Smooth muscle cell (in vitro differentiated cells): Measurements from ENCODE around the gene LZTS2. TPM values are rescaled to one million over a fixed set of nuclear protein-coding genes. Genes with fewer than 3 reads are reported as not detected.
A peak's percentile ranks its signal among the peaks of the same experiment; 100 is the strongest.

Source experiments
- DNase-seq: peaks from one replicate; lab custom pipeline; 2025; ENCODE audit not compliant: unreplicated experiment; lab: John Stamatoyannopoulos, UW
- H2AFZ ChIP-seq: fragments of 200-600 bp; sonication (generic); 2 replicates; pipeline ENCODE4 v1.6.0; 2016; ENCODE audit warnings: antibody characterized with exemption, low read depth, mild to moderate bottlenecking
- H3F3A ChIP-seq: fragments of 200-600 bp; sonication (generic); 2 replicates; pipeline ENCODE4 v1.6.0; 2017; ENCODE audit warnings: antibody characterized with exemption, low read depth
- H3K27ac ChIP-seq: fragments of 200-600 bp; sonication (generic); 2 replicates; pipeline ENCODE4 v1.5.1; 2016; ENCODE audit warnings: low read depth, mild to moderate bottlenecking
- H3K27me3 ChIP-seq: fragments of 200-600 bp; sonication (generic); 2 replicates; pipeline ENCODE4 v1.6.1; 2016; ENCODE audit warnings: low read depth, mild to moderate bottlenecking
- H3K36me3 ChIP-seq: fragments of 200-600 bp; sonication (generic); 2 replicates; pipeline ENCODE4 v1.5.1; 2016; ENCODE audit warnings: low read depth
- H3K4me1 ChIP-seq: fragments of 200-600 bp; sonication (generic); 2 replicates; pipeline ENCODE4 v1.5.1; 2016; ENCODE audit warnings: low read depth
- H3K4me2 ChIP-seq: fragments of 200-600 bp; sonication (generic); 2 replicates; pipeline ENCODE4 v1.6.0; 2016; ENCODE audit warnings: mild to moderate bottlenecking
- H3K4me3 ChIP-seq: fragments of 200-600 bp; sonication (generic); 2 replicates; pipeline ENCODE4 v1.5.1; 2016; ENCODE audit warnings: mild to moderate bottlenecking
- H3K79me2 ChIP-seq: fragments of 200-600 bp; sonication (generic); 2 replicates; pipeline ENCODE4 v1.6.0; 2016; ENCODE audit warnings: low read depth, mild to moderate bottlenecking
- H3K9ac ChIP-seq: fragments of 200-600 bp; sonication (generic); 2 replicates; pipeline ENCODE4 v1.6.0; 2016; ENCODE audit warnings: low read depth
- H3K9me3 ChIP-seq: fragments of 200-600 bp; sonication (generic); replicated peaks from 2 replicates; pipeline ENCODE4 v1.5.1; 2016; ENCODE audit warnings: low read depth
- H4K20me1 ChIP-seq: fragments of 200-600 bp; sonication (generic); 2 replicates; pipeline ENCODE4 v1.6.0; 2016; ENCODE audit warnings: low read depth
- WGBS: methylation state at CpG from one replicate; pipeline ENCODE4 v1.1.7; 2016; ENCODE audit warnings: low lambda C conversion rate; 5-methylcytosine and 5-hydroxymethylcytosine counted together
- polyA plus RNA-seq: library from polyadenylated mRNA; unstranded; fragments of >200 nt; fragmentation: Nextera tagmentation; extraction: Ambion mirVana; gene quantifications from 2 replicates; pipeline ENCODE4 v1.2.1, GENCODE V29; 2016
- total RNA-seq: library from RNA; depleted of rRNA; stranded (reverse); fragments of >200 nt; gene quantifications from 2 replicates; pipeline ENCODE4 v1.2.3, GENCODE V29; 2014
- TF ChIP-seq, protein P1 (sequence below): fragments of 200-600 bp; sonication (generic); IDR thresholded peaks from 2 replicates; pipeline ENCODE4 v1.5.1; 2017; ENCODE audit warnings: borderline replicate concordance, mild to moderate bottlenecking, antibody characterized with exemption; ENCODE audit not compliant: insufficient read depth, poor library complexity, severe bottlenecking

Gene LZTS2
- total and polyA plus RNA-seq, 2 experiments from 2014 or later, result 54.9 to 103 TPM

DNA sequence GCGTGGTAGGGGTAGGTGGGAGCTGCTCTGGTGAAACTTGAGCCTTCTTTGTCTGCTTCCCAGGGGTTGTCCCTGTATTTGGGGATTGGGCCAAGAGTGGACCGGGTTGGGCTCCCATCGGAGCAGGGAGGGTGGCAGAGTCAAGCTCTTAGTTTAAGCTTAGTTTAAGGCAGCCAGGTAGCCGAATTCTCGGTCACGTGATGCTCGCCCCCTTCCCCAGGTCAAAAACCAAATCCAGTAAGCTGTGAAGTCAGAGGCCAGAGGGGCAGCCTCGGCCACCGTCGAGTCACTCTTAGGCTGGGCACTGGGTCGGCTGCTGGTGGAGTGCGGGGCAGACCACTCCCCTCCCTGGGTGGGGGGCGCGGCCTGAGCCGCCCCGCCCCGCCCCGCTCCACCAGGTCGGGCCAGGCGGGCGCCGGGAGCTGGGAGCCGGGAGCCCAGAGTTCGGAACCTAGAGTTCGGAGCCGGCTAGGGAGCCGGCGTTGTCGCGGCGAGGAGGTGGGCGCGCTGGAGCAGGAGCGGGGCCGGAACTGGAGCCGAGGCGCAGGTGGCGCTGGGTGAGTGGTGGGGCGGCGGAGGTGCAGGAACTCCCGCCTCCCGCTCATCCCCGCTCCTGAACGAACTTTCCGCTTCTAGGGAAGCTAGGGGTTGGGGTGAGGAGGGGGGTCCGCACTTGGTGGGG lies 2.8 kb upstream of the LZTS2 start:
- TF ChIP-seq, protein P1, sequence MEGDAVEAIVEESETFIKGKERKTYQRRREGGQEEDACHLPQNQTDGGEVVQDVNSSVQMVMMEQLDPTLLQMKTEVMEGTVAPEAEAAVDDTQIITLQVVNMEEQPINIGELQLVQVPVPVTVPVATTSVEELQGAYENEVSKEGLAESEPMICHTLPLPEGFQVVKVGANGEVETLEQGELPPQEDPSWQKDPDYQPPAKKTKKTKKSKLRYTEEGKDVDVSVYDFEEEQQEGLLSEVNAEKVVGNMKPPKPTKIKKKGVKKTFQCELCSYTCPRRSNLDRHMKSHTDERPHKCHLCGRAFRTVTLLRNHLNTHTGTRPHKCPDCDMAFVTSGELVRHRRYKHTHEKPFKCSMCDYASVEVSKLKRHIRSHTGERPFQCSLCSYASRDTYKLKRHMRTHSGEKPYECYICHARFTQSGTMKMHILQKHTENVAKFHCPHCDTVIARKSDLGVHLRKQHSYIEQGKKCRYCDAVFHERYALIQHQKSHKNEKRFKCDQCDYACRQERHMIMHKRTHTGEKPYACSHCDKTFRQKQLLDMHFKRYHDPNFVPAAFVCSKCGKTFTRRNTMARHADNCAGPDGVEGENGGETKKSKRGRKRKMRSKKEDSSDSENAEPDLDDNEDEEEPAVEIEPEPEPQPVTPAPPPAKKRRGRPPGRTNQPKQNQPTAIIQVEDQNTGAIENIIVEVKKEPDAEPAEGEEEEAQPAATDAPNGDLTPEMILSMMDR, result peak; percentile 0
- no peak overlapping the region for H3K27ac ChIP-seq
- no peaks in the 10 kb centered on the region for H3K9me3 ChIP-seq
- peak overlapping the region; percentile 93 for H3K4me2 ChIP-seq
- WGBS, result 8% methylated on average over 34 of the region's 46 CpGs
- H3K36me3 ChIP-seq, result no peaks in the 10 kb centered on the region
- H3K9ac ChIP-seq, result peak overlapping the region; percentile 23
- H3K4me1 ChIP-seq, result peaks cover 25% of the 10 kb centered on the region
- no peak for DNase-seq
- H2AFZ ChIP-seq, result peak overlapping the region; percentile 92
- H4K20me1 ChIP-seq, result peaks cover 5% of the 10 kb centered on the region
- H3K79me2 ChIP-seq, result peaks cover 20% of the 10 kb centered on the region
- H3K27me3 ChIP-seq, result no peaks in the 10 kb centered on the region
- H3K4me3 ChIP-seq, result peak overlapping the region; percentile 81
- peaks cover 28% of the 10 kb centered on the region for H3F3A ChIP-seq

DNA sequence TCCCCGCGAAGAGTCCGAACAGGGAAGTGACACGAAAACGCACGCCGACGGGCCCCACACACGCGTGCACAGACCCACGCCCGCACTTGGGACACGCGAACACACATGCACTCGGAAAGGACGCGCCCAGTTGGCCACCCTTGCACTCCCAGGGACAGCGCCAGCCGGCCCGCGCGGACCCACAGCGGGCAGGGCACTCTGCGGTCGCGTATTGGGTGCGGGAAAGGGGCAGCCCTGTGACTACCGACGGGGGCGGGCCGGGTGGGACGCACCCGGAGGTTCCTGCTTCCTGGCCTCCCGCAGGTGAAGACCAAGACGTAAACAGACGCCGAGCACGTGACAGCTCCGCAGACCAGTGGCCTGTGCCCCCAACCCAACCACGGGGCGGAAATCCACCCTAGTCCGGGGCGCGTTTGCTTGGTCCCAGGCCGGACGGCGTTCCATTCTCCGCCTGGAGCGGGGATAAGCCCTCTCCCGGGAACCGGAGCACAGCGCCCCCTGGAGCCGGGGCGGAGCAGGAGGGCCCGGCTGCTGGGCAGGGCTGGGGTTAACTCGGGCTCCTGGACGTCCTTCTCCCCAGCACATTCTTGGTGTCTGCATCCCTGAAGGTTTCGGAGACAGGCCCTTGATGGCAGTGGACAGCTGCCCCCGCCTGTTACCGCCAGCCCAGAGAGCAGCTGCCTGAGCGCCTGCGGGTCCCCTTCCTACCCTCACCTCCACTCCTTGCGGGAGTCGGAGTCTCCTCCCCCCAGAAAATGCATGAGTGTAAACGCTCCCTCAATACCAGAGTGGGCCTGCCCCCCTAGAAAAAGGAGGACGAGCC lies 2.0 kb upstream of the LZTS2 start:
- 1% methylated on average over 62 of the region's 66 CpGs for WGBS

DNA sequence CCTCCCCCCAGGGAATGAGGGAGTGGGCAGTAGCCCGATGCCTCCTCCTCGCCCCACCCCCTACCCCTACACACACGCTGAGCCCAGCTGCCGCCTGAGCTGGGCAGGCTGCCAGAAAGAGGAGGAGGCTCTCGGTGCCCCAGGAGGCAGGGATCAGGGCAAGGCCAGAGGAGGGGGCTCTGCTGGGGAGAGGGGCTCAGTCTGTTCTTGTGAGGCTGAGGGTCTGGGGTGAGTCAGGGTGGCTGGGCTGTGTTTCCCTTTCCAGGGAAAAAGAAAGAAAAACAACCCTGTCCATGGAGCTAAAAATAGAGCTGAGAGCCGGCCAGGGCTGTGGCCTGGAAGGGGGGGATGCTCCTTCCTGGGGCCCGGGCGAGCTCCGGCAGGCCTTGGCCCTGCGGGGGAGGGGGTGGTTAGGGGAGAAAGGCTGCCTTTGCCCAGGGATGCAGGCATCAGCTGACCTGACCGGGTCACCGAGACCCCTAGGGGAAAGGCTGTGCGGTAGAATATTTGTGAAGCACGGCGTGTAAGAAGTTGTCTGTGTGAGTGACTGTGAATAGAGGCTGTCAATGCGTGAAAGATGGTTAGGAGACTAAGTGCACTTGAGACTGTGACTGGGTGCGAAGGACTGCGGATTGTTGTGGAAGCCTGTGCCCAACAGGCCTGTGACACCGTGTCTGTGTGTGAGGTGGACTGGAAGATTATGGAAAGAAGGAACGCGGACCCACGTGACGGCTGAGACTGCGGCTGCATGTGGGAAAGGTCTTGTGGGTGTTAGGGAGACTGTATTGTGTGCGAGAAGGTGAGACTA lies 1.2 kb upstream of the LZTS2 start:
- Histone ChIP-seq H4K20me1 (peaks cover 21% of the 10 kb centered on the region), H3F3A (peaks cover 28% of the 10 kb centered on the region), H3K27ac (peak overlapping the region; percentile 97), H3K4me1 (peaks cover 27% of the 10 kb centered on the region), H3K4me3 (peak overlapping the region; percentile 81), H3K79me2 (peaks cover 36% of the 10 kb centered on the region), H3K4me2 (peak overlapping the region; percentile 93), H3K9me3 (no peaks in the 10 kb centered on the region), H2AFZ (peak overlapping the region; percentile 1), H3K9ac (peak overlapping the region; percentile 98), H3K36me3 (no peaks in the 10 kb centered on the region), H3K27me3 (no peaks in the 10 kb centered on the region)
- peak; percentile 70 for DNase-seq
- TF ChIP-seq, protein P1, result no peak
- 3% methylated on average over 25 of the region's 25 CpGs for WGBS

More for the DNA sequence above, 2.0 kb upstream of the LZTS2 start:
- Histone ChIP-seq H3K4me2 (peak overlapping the region; percentile 93), H3K27me3 (no peaks in the 10 kb centered on the region), H3K36me3 (no peaks in the 10 kb centered on the region), H3K4me3 (peak overlapping the region; percentile 81), H3F3A (peaks cover 28% of the 10 kb centered on the region), H3K9ac (peak overlapping the region; percentile 98), H4K20me1 (peaks cover 12% of the 10 kb centered on the region), H2AFZ (peak overlapping the region; percentile 92), H3K27ac (peak overlapping the region; percentile 97), H3K79me2 (peaks cover 28% of the 10 kb centered on the region), H3K9me3 (no peaks in the 10 kb centered on the region), H3K4me1 (peaks cover 27% of the 10 kb centered on the region)
- TF ChIP-seq, protein P1, result peak; percentile 91
- DNase-seq, result peak; percentile 70
